Glomerular visceral epithelial cell (primary cell): ENCODE measurements around the gene FOXC2.

Experiments used
- DNase-seq: peaks from one replicate; pipeline ENCODE4 v3.0.0-alpha.2; 2016; ENCODE audit errors: extremely low spot score

The FOXC2 gene

GRCh38 chr16:86566601-86566965 is at the start of gene FOXC2:
FOXC2 (plus strand) TSS chr16:86566829; CDS start chr16:86567336, 507 bp downstream.
- peak; percentile 90 for DNase-seq

GRCh38 chr16:86517033-86517432 is 49.6 kb upstream of the FOXC2 start:
- no peak for DNase-seq

- DNase-seq, result peak; percentile 27
Observed at GRCh38 chr16:86517652-86518258, 48.9 kb upstream of the FOXC2 start.

DNA sequence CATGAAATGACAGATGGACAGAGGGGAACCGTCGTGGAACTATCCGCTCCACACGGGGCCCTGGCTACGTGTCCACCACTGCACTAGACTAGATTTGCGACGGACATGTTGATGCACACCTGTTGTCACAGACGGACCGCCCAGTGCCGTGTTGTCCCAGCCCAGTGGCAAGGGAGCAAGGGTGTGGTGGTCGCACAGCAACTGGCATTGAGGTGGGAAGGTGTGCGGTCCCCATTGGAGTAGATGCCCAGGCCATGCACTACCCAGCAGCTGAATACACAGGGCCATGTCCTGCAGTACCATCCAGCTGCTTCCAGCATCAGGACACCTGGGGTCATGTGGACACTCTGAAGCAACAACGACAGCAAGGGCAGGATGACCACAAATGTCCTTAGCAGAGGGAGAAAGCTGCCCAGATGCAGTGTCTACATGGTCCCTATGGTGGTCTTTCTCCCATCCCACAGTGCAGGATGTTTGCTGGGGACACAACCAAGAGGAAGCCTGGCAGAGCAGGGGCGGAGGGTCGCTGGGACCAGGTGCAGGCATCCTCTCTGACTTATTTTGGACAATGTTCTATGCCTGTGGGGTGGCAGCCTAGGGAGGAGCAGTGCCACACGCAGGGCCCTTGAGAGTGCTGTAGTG is 47.5 kb upstream of the FOXC2 start:
- DNase-seq, result no peak

- DNase-seq, result peak; percentile 44
Observed at GRCh38 chr16:86519649-86520316, 46.8 kb upstream of the FOXC2 start.

DNA sequence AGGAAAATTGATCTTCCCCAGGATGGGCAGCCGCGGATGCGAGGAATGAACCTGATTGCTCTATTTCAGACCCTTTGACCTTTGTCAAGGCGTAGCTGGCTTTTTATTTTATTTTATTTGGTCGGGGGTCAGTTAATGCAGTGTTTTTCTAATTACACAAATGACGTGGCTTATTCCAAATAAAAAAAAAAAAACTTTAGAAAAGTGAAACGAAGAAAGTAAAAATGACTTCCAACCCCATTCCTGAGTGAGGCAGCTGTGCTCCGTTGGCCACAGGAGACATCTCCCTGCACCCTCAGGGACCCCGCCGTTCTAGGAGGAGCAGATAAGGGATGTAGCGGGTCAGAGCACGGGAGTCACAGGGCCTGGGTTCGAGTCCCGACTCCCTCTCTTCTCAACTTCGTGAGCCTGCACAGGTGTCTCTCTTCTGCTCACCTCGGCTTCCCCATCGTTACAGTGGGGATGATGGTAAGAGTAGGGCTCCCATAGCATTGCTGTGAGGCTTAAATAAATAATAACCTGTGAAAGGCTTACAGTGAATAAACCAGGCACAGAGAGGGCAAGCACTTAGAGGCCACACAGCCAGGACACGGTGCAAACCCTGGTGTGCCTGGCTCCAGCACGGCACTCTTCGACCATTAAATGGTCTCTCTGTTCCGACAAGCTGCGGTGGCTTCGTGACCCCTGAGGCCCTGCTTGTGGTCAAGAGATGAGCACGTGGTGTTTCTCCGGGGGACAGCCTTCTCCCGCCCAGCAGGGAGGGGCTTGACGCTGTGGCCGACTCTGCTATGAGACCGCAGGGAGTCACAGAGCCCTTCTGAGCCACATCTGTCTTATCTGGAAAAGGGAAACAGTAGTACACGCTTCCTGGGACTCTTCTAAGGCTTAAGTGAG is 46.1 kb upstream of the FOXC2 start:
- no peak for DNase-seq

DNA sequence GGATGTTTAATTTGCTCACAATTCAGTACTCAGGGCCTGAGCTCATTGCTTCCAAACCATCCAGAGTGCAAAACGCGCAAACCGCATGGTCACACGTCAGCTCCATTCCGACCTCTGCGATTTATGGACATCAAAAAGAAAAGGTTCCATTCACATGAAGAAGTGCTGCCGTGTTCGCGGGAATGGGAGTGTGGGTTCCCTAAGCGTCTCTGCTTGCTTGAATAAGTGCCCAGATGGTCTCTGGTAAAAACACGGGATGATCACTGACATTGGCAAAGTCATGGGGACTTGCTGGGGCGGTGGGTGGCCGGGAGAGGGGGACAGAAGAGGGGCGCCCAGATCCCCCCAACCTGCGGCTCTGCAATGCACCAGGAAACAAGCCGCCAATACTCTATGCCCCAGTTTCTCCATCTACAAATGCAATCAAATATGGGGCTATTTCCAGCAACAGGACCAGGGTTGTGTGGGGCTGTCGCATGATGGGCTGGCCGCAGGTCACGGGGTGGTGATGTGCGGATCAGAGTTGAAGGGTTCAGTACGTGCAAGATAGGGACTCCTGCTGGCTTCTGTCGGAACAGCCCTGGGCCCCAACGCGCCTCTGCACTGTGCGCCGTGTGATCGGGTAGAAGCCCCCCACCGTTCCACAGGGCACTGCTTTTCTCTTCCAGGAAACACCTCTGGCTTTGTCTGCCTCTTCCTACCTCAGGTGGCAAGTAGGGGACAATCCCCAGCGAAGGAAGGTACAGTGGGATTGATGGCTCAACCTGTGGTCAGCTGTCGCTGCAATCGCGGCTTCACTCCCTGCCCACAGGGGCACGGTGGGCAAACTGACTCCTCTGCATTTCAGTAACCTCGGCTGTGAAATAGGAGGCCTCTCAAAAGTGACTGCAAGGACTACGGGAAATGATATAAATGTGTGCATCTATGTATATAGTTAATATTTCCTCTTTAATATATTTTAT is 45.1 kb upstream of the FOXC2 start:
- no peak for DNase-seq

GRCh38 chr16:86522634-86523033 is 44.0 kb upstream of the FOXC2 start:
- no peak for DNase-seq

GRCh38 chr16:86523166-86523740 is 43.4 kb upstream of the FOXC2 start:
- no peak for DNase-seq

DNA sequence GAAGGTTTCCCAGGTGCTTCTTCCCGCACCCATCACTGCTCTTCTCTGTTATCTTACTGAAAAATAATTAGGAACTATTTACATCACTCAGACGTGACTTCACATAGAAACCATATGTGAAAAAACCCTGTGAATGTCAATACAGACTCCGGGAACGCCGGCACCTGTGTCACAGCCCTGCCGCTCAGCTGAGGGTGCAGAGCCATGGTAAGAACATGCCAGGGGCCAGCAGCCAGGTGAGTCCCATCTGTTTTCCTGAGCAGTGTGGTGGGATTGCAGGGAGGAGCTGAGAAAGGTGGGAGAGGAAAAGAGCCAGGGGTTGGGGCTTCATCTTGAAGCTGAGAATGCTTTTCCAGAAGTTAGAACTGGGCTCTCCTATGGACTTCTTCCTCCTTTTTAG is 42.6 kb upstream of the FOXC2 start:
- DNase-seq, result no peak

DNA sequence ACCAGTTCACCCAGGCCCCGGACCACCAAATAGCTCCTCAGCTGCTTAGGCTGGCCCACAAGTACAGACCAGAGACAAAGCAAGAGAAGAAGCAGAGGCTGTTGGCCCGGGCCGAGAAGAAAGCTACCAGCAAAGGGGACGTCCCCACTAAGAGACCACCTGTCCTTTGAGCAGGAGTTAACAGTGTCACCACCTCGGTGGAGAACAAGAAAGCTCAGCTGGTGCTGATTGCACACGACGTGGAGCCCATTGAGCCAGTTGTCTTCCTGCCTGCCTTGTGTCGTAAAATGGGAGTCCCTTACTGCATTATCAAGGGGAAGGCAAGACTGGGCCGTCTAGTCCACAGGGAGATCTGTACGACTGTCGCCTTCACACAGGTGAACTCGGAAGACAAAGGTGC is 40.9 kb upstream of the FOXC2 start:
- no peak for DNase-seq

GRCh38 chr16:86527366-86527765 is 39.3 kb upstream of the FOXC2 start:
- DNase-seq, result no peak

GRCh38 chr16:86528061-86528929 is 38.3 kb upstream of the FOXC2 start:
- DNase-seq, result no peak

- peak; percentile 22 for DNase-seq
Observed at GRCh38 chr16:86529160-86529559, 37.5 kb upstream of the FOXC2 start.

DNA sequence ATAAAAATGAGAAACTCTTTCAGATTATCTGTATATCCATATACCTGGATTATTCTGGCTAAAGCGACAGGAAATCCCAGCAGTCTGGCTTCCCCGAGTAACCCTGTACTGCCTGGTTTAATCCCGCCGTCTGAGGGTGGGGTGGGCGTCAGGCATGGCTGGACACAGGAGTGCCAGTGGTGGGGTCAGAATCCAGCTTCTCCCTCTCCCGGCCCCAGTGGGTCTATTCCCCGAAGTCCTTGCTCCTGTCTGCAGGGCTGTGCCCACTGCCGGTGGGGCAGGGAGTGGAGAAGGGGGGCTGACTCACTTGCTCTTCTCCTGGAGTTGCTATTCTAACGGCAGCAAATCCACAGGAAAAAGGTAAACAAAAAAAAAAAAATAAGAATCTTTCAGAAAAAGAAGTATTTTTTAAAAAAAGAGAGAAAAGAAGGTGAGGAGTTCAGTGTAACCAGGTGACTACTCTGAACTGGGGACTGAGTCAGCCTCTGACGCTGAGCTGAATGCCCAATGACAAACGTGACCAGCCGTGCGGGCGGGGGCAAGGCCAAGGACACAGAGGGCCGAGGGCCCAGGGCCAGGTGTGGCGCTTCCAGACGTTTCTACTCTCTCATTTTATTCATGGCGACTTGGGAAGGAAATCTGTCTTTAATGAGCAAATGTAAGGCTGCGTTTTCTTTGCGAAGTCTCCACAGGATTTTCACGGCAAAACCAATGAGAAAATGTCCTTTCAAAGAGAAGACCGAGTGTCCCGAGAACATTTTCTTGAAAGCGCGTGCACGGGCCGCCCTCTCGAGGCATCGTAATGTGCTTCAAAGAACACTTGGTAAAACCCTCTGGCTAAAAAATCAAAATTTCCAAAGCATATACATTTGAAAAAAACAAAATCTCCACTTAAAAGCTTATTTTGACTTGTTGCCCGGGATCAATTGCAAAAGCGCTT is 36.1 kb upstream of the FOXC2 start:
- no peak for DNase-seq

DNA sequence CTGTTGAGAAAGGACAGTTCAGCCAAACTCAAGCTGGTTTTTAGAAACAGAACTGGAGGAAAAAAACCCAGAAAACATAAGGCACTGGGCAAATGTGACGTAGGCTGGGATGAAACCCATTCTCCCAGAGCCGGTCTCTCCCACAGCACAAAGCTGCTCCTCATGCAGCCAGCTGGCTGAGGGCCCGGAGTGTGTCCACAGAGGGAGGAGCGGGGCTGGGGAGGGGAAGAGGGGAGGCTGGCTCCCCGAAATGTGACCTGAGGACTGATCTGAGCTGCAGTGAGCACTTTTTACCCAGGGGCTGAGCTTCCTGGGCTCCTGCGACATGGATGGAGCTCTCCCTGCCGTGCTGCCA is 35.5 kb upstream of the FOXC2 start:
- DNase-seq, result no peak

DNA sequence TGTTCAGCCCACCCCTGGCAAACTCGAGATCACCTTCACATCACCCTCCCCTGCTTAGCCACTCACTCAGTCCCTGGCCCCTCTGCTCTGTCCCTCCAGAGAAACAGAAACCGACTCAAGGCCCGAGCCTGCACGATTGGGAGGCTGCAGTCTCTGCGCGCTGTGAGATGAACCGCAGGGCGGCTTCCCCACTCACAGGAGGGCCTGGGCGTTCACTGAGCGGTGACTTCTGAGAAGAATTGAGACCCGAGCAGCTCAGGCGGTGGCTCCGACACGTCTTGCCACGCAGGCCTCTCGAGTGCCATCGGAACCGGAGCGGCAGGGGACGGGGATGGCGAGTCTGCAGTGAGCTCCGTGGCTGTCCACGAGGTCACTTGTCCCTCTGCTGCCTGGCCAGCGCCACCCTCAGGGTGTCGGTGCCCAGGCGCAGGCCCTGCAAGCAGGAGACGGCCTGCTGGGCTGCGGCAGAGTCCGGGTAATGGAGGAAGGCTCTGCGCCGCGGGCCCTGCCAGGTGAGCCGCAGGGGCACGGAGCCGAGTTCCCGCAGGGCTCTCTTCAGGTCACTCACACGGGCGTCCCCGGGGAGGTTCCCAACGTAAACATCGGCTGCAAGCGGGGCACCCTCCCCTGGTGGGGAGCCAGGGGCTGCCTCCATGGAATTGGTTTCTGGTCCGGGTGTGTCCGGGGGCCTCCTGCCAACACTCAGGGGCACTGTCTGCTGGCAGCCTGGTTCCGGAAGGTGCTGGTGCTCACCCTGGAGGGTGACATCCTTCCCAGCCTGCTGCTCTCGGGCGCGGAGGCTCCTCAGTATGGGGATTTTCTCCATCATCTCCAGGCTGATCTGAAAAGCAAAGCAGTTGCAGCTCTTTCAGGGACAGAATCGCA is 34.7 kb upstream of the FOXC2 start:
- DNase-seq, result no peak

- DNase-seq, result no peak
Observed at GRCh38 chr16:86532526-86532815, 34.2 kb upstream of the FOXC2 start.
